ENCODE data around the gene KCNJ11.

The KCNJ11 gene

DNA sequence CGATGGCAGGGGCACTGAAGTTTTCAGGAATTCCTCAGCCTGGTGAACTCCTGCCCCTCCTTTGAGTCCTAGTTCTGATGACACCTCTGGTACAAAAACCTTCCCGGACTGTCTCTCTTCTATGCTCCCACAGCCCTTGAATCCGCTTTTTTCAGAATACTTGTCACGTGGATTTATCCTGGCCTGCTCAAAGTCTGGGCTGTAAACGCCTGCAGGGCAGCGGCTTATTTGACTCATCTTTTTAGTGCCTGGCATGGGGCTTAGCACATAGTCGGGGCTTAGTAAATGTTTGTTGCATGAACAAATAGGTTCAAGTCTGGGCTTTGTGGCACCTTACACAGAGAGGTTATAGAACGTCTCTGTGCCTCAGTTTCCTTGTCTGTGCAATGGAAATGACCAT, 13.4 kb upstream of the KCNJ11 start:
- Mint-ChIP-seq H3K27ac (no peak overlapping the region), H3K4me3 (no peak overlapping the region), H3K9me3 (no peaks in the 10 kb centered on the region), H3K4me1 (ENCODE audit: low read depth) (no peaks in the 10 kb centered on the region), H3K27me3 (no peaks in the 10 kb centered on the region), H3K36me3 (ENCODE audit: low read depth) (no peaks in the 10 kb centered on the region)

GRCh38 chr11:17401316-17401715, 12.9 kb upstream of the KCNJ11 start:
- H3K36me3 Mint-ChIP-seq (ENCODE audit: low read depth): no peaks in the 10 kb centered on the region
- H3K9me3 Mint-ChIP-seq: no peaks in the 10 kb centered on the region
- no peaks in the 10 kb centered on the region for H3K4me1 Mint-ChIP-seq (ENCODE audit: low read depth)
- H3K4me3 Mint-ChIP-seq: no peak overlapping the region
- H3K27ac Mint-ChIP-seq: no peak overlapping the region
- no peaks in the 10 kb centered on the region for H3K27me3 Mint-ChIP-seq

DNA sequence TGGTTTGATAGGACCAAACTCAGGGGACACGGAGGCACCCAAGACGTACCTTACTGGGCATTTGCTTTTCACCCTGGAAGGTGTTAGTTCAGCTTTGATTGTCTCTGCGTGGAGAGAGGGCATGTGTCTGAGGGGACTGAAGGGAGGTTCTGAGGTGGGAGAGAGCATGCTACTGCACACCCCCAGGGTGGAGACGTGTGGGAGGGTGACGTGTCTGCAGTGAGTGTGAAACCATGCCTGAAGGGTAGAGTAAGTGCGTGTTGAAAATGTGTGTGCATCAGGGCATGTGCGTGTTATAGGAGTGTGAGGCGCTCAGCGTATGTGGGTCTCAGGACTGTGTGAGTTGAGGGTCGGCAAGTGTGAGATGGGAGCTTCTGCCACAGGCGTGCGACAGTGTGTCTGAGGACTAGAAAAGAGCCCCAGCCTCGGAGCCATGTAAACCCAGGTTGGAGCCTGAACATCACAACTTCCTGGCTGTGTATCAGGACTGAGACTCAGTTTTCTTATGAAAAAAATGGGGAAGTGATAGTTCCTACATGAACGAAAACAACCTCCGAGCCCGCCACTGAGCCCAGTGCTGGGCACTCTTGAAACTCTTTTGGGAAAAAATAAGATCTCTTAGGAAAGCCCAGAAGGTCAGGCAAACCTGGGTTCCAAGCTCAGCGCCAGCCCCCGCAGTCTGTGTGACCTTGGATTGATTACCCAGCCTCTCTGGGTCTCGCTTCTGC, 11.8 kb upstream of the KCNJ11 start:
- H3K9me3 Mint-ChIP-seq: no peaks in the 10 kb centered on the region
- H3K4me3 Mint-ChIP-seq: no peak overlapping the region
- H3K36me3 Mint-ChIP-seq (ENCODE audit: low read depth): no peaks in the 10 kb centered on the region
- no peak overlapping the region for H3K27ac Mint-ChIP-seq
- no peaks in the 10 kb centered on the region for H3K4me1 Mint-ChIP-seq (ENCODE audit: low read depth)
- no peaks in the 10 kb centered on the region for H3K27me3 Mint-ChIP-seq

- no peaks in the 10 kb centered on the region for H3K36me3 Mint-ChIP-seq (ENCODE audit: low read depth)
Observed at GRCh38 chr11:17399236-17399635, 10.8 kb upstream of the KCNJ11 start.

GRCh38 chr11:17397311-17398002, 9.0 kb upstream of the KCNJ11 start:
- Mint-ChIP-seq H3K9me3 (no peaks in the 10 kb centered on the region), H3K36me3 (ENCODE audit: low read depth) (no peaks in the 10 kb centered on the region)

More at GRCh38 chr11:17399236-17399635, 10.8 kb upstream of the KCNJ11 start:
- Mint-ChIP-seq H3K27me3 (no peaks in the 10 kb centered on the region), H3K9me3 (no peaks in the 10 kb centered on the region), H3K27ac (no peak overlapping the region), H3K4me1 (ENCODE audit: low read depth) (no peaks in the 10 kb centered on the region), H3K4me3 (no peak overlapping the region)

GRCh38 chr11:17396598-17397310, 8.3 kb upstream of the KCNJ11 start:
- H3K4me1 Mint-ChIP-seq (ENCODE audit: low read depth): no peaks in the 10 kb centered on the region
- no peak overlapping the region for H3K27ac Mint-ChIP-seq
- no peaks in the 10 kb centered on the region for H3K9me3 Mint-ChIP-seq
- no peaks in the 10 kb centered on the region for H3K36me3 Mint-ChIP-seq (ENCODE audit: low read depth)
- H3K27me3 Mint-ChIP-seq: no peaks in the 10 kb centered on the region
- H3K4me3 Mint-ChIP-seq: no peak overlapping the region

More at GRCh38 chr11:17397311-17398002, 9.0 kb upstream of the KCNJ11 start:
- Mint-ChIP-seq H3K27ac (no peak overlapping the region), H3K27me3 (no peaks in the 10 kb centered on the region), H3K4me1 (ENCODE audit: low read depth) (no peaks in the 10 kb centered on the region), H3K4me3 (no peak overlapping the region)

- Mint-ChIP-seq H3K9me3 (no peaks in the 10 kb centered on the region), H3K36me3 (ENCODE audit: low read depth) (no peaks in the 10 kb centered on the region), H3K27me3 (no peaks in the 10 kb centered on the region), H3K4me1 (ENCODE audit: low read depth) (no peaks in the 10 kb centered on the region), H3K4me3 (no peak overlapping the region), H3K27ac (no peak overlapping the region)
Observed at GRCh38 chr11:17395978-17396377, 7.5 kb upstream of the KCNJ11 start.

- Mint-ChIP-seq H3K27ac (no peak overlapping the region), H3K27me3 (no peaks in the 10 kb centered on the region), H3K4me3 (no peak overlapping the region), H3K4me1 (ENCODE audit: low read depth) (no peaks in the 10 kb centered on the region), H3K9me3 (no peaks in the 10 kb centered on the region), H3K36me3 (ENCODE audit: low read depth) (no peaks in the 10 kb centered on the region)
Observed at GRCh38 chr11:17395554-17395961, 7.1 kb upstream of the KCNJ11 start.

- Mint-ChIP-seq H3K9me3 (no peaks in the 10 kb centered on the region), H3K4me3 (no peak overlapping the region), H3K27me3 (no peaks in the 10 kb centered on the region), H3K36me3 (ENCODE audit: low read depth) (no peaks in the 10 kb centered on the region), H3K27ac (no peak overlapping the region), H3K4me1 (ENCODE audit: low read depth) (no peaks in the 10 kb centered on the region)
Observed at GRCh38 chr11:17394743-17395390, 6.4 kb upstream of the KCNJ11 start.

GRCh38 chr11:17393472-17393871, 5.0 kb upstream of the KCNJ11 start:
- H3K27me3 Mint-ChIP-seq: no peaks in the 10 kb centered on the region
- H3K4me1 Mint-ChIP-seq (ENCODE audit: low read depth): no peaks in the 10 kb centered on the region
- H3K4me3 Mint-ChIP-seq: no peak overlapping the region
- no peaks in the 10 kb centered on the region for H3K36me3 Mint-ChIP-seq (ENCODE audit: low read depth)
- H3K9me3 Mint-ChIP-seq: no peaks in the 10 kb centered on the region
- no peak overlapping the region for H3K27ac Mint-ChIP-seq

- Mint-ChIP-seq H3K4me1 (ENCODE audit: low read depth) (no peaks in the 10 kb centered on the region), H3K36me3 (ENCODE audit: low read depth) (no peaks in the 10 kb centered on the region), H3K4me3 (no peak overlapping the region), H3K9me3 (no peaks in the 10 kb centered on the region), H3K27me3 (no peaks in the 10 kb centered on the region), H3K27ac (no peak overlapping the region)
Observed at GRCh38 chr11:17392872-17393271, 4.4 kb upstream of the KCNJ11 start.

GRCh38 chr11:17391493-17392355, 3.3 kb upstream of the KCNJ11 start:
- Mint-ChIP-seq H3K9me3 (no peaks in the 10 kb centered on the region), H3K27me3 (no peaks in the 10 kb centered on the region), H3K36me3 (ENCODE audit: low read depth) (no peaks in the 10 kb centered on the region), H3K4me1 (ENCODE audit: low read depth) (no peaks in the 10 kb centered on the region), H3K27ac (no peak overlapping the region), H3K4me3 (no peak overlapping the region)

- H3K4me1 Mint-ChIP-seq (ENCODE audit: low read depth): no peaks in the 10 kb centered on the region
- H3K36me3 Mint-ChIP-seq (ENCODE audit: low read depth): no peaks in the 10 kb centered on the region
- no peaks in the 10 kb centered on the region for H3K27me3 Mint-ChIP-seq
- no peak overlapping the region for H3K27ac Mint-ChIP-seq
- peak overlapping the region; percentile 66 for H3K4me3 Mint-ChIP-seq
- no peaks in the 10 kb centered on the region for H3K9me3 Mint-ChIP-seq
Observed at GRCh38 chr11:17389957-17390649, 1.6 kb upstream of the KCNJ11 start.

Data from stimulated activated naive CD8-positive, alpha-beta T cell treated with anti-CD3 and anti-CD28 coated beads, Interleukin-15, Interleukin-2, amounts not matched to agents 100 ng/mL and 50 ng/mL, for 24 hours (primary cell).